HepG2 (cell line): Measurements from ENCODE around the gene PLSCR4.

Experiments
- KDM4B ChIP-seq: sonication (generic); formaldehyde crosslinking; IDR thresholded peaks from 2 replicates; pipeline ENCODE4 v1.4.0; 2020; ENCODE audit warnings: missing genetic modification reagents
- RELA ChIP-seq: sonication (generic); formaldehyde crosslinking; IDR thresholded peaks from 2 replicates; pipeline ENCODE4 v1.4.0; 2020; ENCODE audit warnings: missing genetic modification reagents
- TF ChIP-seq, protein P1 (sequence below): sonication (generic); formaldehyde crosslinking; IDR thresholded peaks from 2 replicates; pipeline ENCODE4 v1.4.0; 2020; ENCODE audit warnings: mild to moderate bottlenecking, missing genetic modification reagents, borderline replicate concordance
- TF ChIP-seq, protein P2 (sequence below): sonication (generic); formaldehyde crosslinking; IDR thresholded peaks from 2 replicates; pipeline ENCODE4 v1.4.0; 2020; ENCODE audit warnings: mild to moderate bottlenecking, missing genetic modification reagents
- TF ChIP-seq, protein P3 (sequence below): IDR thresholded peaks from 2 replicates; pipeline ENCODE4 v1.6.1; 2012; ENCODE audit warnings: low read depth, low read length, improper control_type of control experiment

GRCh38 chr3:146273721-146274407 is 23.0 kb upstream of the PLSCR4 start:
- TF ChIP-seq KDM4B (CRISPR knock-in tag): no peak
- TF ChIP-seq, protein P1, sequence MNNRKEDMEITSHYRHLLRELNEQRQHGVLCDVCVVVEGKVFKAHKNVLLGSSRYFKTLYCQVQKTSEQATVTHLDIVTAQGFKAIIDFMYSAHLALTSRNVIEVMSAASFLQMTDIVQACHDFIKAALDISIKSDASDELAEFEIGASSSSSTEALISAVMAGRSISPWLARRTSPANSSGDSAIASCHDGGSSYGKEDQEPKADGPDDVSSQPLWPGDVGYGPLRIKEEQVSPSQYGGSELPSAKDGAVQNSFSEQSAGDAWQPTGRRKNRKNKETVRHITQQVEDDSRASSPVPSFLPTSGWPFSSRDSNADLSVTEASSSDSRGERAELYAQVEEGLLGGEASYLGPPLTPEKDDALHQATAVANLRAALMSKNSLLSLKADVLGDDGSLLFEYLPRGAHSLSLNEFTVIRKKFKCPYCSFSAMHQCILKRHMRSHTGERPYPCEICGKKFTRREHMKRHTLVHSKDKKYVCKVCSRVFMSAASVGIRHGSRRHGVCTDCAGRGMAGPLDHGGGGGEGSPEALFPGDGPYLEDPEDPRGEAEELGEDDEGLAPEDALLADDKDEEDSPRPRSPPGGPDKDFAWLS: no peak
- TF ChIP-seq, protein P2, sequence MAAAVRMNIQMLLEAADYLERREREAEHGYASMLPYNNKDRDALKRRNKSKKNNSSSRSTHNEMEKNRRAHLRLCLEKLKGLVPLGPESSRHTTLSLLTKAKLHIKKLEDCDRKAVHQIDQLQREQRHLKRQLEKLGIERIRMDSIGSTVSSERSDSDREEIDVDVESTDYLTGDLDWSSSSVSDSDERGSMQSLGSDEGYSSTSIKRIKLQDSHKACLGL (CRISPR knock-in tag): no peak
- TF ChIP-seq, protein P3, sequence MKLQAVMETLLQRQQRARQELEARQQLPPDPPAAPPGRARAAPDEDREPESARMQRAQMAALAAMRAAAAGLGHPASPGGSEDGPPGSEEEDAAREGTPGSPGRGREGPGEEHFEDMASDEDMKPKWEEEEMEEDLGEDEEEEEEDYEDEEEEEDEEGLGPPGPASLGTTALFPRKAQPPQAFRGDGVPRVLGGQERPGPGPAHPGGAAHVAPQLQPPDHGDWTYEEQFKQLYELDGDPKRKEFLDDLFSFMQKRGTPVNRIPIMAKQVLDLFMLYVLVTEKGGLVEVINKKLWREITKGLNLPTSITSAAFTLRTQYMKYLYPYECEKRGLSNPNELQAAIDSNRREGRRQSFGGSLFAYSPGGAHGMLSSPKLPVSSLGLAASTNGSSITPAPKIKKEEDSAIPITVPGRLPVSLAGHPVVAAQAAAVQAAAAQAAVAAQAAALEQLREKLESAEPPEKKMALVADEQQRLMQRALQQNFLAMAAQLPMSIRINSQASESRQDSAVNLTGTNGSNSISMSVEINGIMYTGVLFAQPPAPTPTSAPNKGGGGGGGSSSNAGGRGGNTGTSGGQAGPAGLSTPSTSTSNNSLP: no peak
- no peak for TF ChIP-seq RELA (CRISPR knock-in tag)
